Activated CD4-positive, alpha-beta T cell treated with anti-CD3 and anti-CD28 coated beads for 4 hours (primary cell): ENCODE data around the gene PDXK.
A peak's percentile ranks its signal among the peaks of the same experiment; 100 is the strongest.
"Not testable (repeated sequence)": the region's sequence is repeated elsewhere in the genome, so short reads cannot be mapped to it uniquely, and the experiment has no call there.

Source experiments
- DNase-seq, 2 donors: peaks; one replicate each; pipeline ENCODE4 v3.0.0-alpha.2; 2020

Gene PDXK

GRCh38 chr21:43718872-43719747 lies at the start of gene PDXK:
TSS of gene PDXK (plus strand) at chr21:43719129. CDS start at chr21:43719295, 166 bp downstream.
- peak; percentile 71 to 77 for DNase-seq

GRCh38 chr21:43669828-43670605 lies 48.9 kb upstream of the PDXK start:
- DNase-seq: no peak

GRCh38 chr21:43675871-43676270 lies 43.1 kb upstream of the PDXK start:
- no peak for DNase-seq

GRCh38 chr21:43676391-43676790 lies 42.5 kb upstream of the PDXK start:
- no peak for DNase-seq

- DNase-seq: no peak
Measured at GRCh38 chr21:43679951-43680350, 39.0 kb upstream of the PDXK start.

GRCh38 chr21:43680421-43680820 lies 38.5 kb upstream of the PDXK start:
- DNase-seq: not testable (repeated sequence)

GRCh38 chr21:43681650-43682049 lies 37.3 kb upstream of the PDXK start:
- DNase-seq: no peak

GRCh38 chr21:43684424-43684823 lies 34.5 kb upstream of the PDXK start:
- no peak for DNase-seq

- no peak for DNase-seq
Measured at GRCh38 chr21:43686811-43687565, 31.9 kb upstream of the PDXK start.

- no peak for DNase-seq
Measured at GRCh38 chr21:43687566-43688399, 31.1 kb upstream of the PDXK start.

- no peak for DNase-seq
Measured at GRCh38 chr21:43688906-43689305, 30.0 kb upstream of the PDXK start.

- DNase-seq: no peak
Measured at GRCh38 chr21:43689556-43690337, 29.2 kb upstream of the PDXK start.

GRCh38 chr21:43690346-43690745 lies 28.6 kb upstream of the PDXK start:
- DNase-seq: no peak

- DNase-seq: no peak
Measured at GRCh38 chr21:43691086-43691795, 27.7 kb upstream of the PDXK start.

- DNase-seq: no peak
Measured at GRCh38 chr21:43691801-43692200, 27.1 kb upstream of the PDXK start.

GRCh38 chr21:43692949-43693348 lies 26.0 kb upstream of the PDXK start:
- no peak for DNase-seq

GRCh38 chr21:43693981-43694380 lies 24.9 kb upstream of the PDXK start:
- no peak for DNase-seq

GRCh38 chr21:43694437-43695079 lies 24.4 kb upstream of the PDXK start:
- no peak for DNase-seq

GRCh38 chr21:43696214-43696613 lies 22.7 kb upstream of the PDXK start:
- DNase-seq: no peak
